ENCODE results near the gene ME1.

- TF ChIP-seq POLR2A (IDR thresholded peaks at IDR 0.05; ENCODE audit: borderline replicate concordance, extremely low read depth, insufficient read depth, insufficient read length) (no peak), CTCF (IDR thresholded peaks at IDR 0.05 in 2 of 3, conservative IDR thresholded peaks at IDR 0.05 in 1 of 3; ENCODE audit: borderline replicate concordance in 1 of 3, insufficient read depth in 1 of 3, low read depth in 2 of 3, low read length in 2 of 3) (no peak), EZH2 (IDR thresholded peaks at IDR 0.05) (no peak)
These were observed 127.4 kb downstream of the ME1 start for GRCh38 chr6:83303426-83303825.
